Measurements from ENCODE around the gene GASK1A.
"Not testable (repeated sequence)": the region's sequence is repeated elsewhere in the genome, so short reads cannot be mapped to it uniquely, and the experiment has no call there.

Gene GASK1A

GRCh38 chr3:43070670-43071069 is 91.6 kb downstream of the GASK1A start:
- DNase-seq, result not testable (repeated sequence)

GRCh38 chr3:43071313-43071893 is 92.3 kb downstream of the GASK1A start:
- DNase-seq, result no peak

GRCh38 chr3:43072361-43072760 is 93.2 kb downstream of the GASK1A start:
- no peak for DNase-seq

GRCh38 chr3:43073116-43073835 is 94.2 kb downstream of the GASK1A start:
- DNase-seq, result no peak

- DNase-seq, result no peak
Observed at GRCh38 chr3:43073836-43074220, 94.7 kb downstream of the GASK1A start.

GRCh38 chr3:43074482-43074881 is 95.4 kb downstream of the GASK1A start:
- DNase-seq, result no peak

GRCh38 chr3:43074901-43075689 is 96.0 kb downstream of the GASK1A start:
- no peak for DNase-seq

- no peak for DNase-seq
Observed at GRCh38 chr3:43075904-43076661, 97.0 kb downstream of the GASK1A start.

GRCh38 chr3:43076857-43077256 is 97.7 kb downstream of the GASK1A start:
- no peak for DNase-seq

GRCh38 chr3:43077261-43077660 is 98.2 kb downstream of the GASK1A start:
- no peak for DNase-seq

- DNase-seq, result no peak
Observed at GRCh38 chr3:43077707-43078106, 98.6 kb downstream of the GASK1A start.

GRCh38 chr3:43079536-43080332 is 100.6 kb downstream of the GASK1A start:
- DNase-seq, result no peak

- no peak for DNase-seq
Observed at GRCh38 chr3:43080726-43081568, 101.8 kb downstream of the GASK1A start.

- DNase-seq, result no peak
Observed at GRCh38 chr3:43081796-43082195, 102.7 kb downstream of the GASK1A start.

GRCh38 chr3:43082457-43082856 is 103.3 kb downstream of the GASK1A start:
- DNase-seq, result no peak

- no peak for DNase-seq
Observed at GRCh38 chr3:43086460-43087165, 107.5 kb downstream of the GASK1A start.

- DNase-seq, result no peak
Observed at GRCh38 chr3:43087249-43087776, 108.2 kb downstream of the GASK1A start.

- no peak for DNase-seq
Observed at GRCh38 chr3:43089081-43089480, 110.0 kb downstream of the GASK1A start.

GRCh38 chr3:43090238-43090637 is 111.1 kb downstream of the GASK1A start:
- no peak for DNase-seq

GRCh38 chr3:43091481-43091880 is 112.4 kb downstream of the GASK1A start:
- no peak for DNase-seq
